Islet precursor cell (in vitro differentiated cells): Measurements from ENCODE around the gene SLC11A1.

ENCODE experiments used
- DNase-seq: peaks from one replicate; pipeline ENCODE4 v3.0.0-alpha.2; 2018

The SLC11A1 gene, protein sequence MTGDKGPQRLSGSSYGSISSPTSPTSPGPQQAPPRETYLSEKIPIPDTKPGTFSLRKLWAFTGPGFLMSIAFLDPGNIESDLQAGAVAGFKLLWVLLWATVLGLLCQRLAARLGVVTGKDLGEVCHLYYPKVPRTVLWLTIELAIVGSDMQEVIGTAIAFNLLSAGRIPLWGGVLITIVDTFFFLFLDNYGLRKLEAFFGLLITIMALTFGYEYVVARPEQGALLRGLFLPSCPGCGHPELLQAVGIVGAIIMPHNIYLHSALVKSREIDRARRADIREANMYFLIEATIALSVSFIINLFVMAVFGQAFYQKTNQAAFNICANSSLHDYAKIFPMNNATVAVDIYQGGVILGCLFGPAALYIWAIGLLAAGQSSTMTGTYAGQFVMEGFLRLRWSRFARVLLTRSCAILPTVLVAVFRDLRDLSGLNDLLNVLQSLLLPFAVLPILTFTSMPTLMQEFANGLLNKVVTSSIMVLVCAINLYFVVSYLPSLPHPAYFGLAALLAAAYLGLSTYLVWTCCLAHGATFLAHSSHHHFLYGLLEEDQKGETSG

DNA sequence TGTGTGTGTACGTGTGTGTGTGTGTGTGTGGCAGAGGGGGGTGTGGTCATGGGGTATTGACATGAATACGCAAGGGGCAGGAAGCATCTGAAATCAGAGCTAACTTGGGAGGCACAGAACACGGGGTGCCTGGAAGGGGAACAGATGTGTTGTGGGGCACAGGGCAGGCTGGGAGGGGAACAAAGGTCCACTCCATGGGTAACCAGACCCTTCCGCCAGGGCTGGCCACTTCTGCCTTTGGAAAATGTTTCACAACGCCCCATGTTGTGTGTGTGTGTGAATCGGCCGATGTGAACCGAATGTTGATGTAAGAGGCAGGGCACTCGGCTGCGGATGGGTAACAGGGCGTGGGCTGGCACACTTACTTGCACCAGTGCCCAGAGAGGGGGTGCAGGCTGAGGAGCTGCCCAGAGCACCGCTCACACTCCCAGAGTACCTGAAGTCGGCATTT is at the start of gene SLC11A1:
Gene SLC11A1 (plus strand): TSS at position 358 of the 451 bp plus-strand sequence. CDS start 96 bp downstream, outside the sequence.
- DNase-seq, result no peak

DNA sequence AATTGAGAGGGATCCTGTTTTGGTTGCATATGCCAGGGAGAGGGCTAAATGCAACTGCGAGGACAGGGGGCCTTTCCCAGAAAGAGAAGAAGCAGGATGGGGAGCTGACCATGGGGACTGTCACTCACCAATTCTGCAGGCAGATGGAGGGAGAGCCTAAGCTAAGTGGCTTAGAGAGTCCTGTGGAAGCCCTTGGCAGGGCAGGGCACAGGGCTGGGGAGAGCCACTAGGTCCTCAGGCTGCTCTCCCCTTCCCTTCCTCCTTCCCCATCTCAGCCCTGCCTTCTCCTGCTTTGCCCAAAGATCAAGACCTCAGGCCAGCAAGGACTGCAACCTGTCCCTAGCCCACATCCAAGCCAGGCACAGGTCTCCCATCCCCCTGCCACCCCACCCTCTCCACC is 49.8 kb upstream of the SLC11A1 start:
- DNase-seq, result no peak

DNA sequence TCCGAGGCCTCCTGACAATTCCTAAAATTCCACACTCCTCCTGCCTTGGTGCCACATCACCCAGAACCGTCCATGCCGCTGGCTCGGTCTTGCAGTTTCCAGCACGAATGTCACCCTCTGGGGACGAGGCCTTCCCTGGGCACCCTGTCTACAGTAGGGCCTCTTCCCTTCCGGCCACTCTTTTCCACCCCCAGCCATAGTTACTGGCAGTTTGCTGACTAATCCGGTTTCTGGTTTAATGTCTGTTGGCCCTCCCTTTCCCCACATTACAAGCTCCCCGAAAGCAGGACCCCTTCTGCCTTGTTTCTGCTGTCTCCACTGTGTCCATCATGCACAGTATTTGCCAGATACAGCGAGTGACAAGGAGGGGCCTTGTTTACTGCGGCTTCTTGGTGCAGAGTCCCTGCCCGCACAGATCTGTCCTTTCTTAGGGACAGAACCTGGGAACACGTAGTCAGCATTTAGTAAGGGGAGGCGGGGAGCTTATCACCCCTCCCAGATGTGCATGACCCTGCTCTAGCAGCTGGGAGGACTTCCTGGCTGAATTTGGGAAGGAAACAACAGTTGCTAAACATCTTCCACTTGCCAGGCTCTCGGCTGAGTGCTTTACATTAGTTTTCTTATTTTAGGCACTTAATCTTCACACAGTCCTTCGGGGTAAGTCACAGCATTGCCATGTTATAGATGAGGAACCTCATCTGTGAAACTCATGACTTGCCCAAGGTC is 49.0 kb upstream of the SLC11A1 start:
- no peak for DNase-seq

DNA sequence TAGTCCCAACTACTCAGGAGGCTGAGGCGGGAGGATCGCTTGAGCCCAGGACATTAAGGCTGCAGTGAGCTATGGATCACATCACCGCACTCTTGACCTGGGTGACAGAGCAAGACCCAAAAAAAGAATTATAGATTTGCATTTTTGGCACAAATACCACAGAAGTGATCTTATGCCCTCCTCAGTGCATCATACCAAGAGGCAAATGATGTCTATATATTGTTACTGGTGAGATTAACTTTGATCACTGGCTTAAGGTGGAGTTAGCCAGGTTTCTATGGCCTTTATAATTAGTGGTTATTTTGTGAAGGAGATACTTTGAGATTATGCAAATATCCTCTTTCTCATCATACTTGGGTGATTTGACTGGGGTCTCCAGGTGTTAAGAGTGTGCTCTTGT is 47.5 kb upstream of the SLC11A1 start:
- no peak for DNase-seq

GRCh38 chr2:218340656-218341055 is 41.4 kb upstream of the SLC11A1 start:
- DNase-seq, result no peak

GRCh38 chr2:218341381-218341780 is 40.7 kb upstream of the SLC11A1 start:
- no peak for DNase-seq

GRCh38 chr2:218342837-218343236 is 39.2 kb upstream of the SLC11A1 start:
- DNase-seq, result no peak

DNA sequence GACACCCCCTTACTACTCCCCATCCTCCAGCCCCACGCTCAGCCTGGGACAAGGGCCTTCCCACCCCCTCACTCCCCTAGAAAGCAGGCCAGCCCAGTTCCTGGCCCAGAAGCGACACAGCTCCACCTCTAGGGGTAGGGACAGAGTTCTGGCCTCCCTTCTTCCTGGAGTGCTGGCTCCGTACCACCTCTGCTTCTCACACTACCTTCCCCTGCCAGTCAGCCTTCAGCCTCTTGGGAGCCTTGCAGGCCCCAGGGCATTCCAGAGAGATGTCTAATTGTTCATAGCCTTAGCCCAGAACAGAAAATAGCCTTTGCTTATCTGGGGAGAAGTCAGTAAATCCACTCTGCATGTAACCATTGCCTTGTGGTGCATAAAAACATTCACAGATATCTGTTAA is 38.5 kb upstream of the SLC11A1 start:
- DNase-seq, result no peak

DNA sequence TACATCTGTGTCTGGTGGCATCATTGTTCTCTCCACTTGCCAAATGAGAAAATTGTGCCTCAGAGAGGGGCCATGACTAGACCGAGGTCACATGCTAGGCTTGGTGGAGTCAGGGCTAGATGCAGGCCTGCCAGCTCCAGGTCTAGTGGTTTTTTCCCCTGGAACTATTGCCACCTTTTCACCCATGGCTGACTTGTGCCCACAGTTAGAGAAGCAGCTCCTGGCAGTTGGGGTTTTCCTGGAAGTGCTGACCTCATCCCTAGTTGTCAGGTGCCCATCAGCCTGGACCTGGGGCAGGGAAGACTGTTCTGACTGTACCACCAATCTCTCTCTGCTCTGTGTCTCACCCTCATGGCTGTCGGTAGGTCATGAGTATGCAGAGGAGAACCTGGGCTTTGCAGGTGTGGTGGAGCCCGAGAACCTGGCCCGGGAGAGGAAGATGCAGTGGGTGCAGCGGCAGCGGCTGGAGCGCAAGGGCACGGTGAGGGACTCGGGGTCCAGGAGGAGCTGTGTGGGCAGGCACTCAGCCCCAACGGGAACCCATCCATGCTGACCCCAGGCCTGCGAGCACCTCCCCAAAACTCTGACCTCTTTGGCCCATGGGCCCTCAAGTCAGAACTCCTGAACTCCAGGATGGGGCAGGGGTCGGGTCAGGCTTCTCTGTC is 37.9 kb upstream of the SLC11A1 start:
- no peak for DNase-seq

DNA sequence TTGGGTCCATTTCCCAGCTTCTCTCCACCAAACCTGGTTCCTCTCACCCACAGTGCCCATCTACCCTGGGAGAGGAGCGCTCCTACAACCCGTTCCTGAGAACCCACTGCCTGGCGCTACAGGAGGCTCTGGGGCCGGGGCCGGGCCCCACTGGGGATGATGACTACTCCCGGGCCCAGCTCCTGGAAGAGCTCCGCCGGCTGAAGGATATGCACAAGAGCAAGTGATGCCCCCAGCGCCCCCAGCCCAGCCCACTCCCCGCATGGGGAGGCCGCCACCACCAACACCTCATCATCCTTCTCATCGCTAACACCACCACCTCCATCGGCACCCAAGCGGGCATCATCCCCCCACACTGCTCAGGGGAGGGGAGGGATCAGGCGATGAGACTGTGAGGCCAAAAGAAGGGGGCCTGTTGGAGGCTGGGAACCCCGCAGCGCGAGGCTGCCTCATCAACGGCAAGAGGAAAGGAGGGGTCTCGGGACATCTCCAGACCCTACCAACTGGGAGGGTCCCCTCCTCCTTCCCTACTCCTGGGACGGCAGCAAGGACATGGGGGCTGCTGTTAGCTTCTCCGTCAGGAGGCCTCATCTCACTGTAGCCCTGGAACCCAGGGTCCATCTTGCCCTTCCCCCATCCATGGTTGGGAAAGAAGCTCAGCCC is 37.2 kb upstream of the SLC11A1 start:
- no peak for DNase-seq

DNA sequence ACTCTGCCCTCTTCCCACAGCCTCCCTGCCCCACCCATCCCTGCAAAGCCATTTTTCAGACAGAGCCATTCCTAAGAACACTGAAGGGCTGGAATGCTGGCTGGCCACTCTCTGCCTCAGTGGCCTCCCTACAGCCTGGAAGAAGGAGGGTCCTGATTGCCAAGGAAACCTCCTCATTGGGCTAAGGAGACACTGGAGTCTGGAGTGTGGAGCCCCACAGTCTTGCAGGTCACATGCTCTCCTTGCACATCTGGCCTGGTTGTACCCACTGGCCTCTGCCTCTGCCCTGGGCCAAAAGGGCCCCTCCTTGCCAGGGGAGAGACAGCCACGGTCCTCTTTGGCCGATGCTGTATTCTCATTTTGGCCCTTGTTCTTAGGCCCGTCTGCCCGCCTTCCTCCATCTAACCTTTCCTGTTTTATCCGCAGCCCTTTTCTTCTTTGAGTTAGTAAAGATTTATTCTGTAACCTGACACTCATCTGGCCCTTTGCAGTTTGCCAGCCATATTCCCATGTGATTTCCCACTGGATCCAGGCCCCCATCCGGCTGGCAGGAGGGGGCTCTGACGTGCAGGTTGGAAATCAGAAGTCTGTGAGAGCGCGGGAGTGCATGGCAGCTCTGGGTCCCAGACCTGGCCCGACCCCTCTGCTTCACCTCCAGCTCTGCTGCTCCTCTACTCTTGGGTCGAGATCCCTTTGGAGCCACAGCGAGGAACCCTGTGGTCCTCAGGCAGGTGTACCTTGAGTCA is 36.4 kb upstream of the SLC11A1 start:
- DNase-seq, result no peak

DNA sequence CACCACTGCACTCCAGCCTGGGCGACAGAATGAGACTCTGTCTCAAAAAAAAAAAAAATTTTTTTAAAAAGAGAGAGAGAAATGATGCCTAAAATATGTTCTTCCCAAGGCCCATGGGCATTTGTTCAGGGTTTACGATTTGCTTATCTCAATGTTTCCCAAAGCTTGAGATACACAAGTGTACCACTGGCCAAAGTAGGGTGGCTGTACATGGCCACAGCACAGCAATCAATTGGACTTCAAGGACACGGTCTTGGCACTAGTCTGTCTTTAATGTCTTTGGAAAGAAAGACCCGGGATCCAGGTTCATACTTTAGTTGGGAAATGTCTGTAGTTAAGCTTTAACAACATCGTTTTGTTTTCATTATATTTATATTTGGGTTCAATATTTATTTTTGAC is 34.9 kb upstream of the SLC11A1 start:
- no peak for DNase-seq

DNA sequence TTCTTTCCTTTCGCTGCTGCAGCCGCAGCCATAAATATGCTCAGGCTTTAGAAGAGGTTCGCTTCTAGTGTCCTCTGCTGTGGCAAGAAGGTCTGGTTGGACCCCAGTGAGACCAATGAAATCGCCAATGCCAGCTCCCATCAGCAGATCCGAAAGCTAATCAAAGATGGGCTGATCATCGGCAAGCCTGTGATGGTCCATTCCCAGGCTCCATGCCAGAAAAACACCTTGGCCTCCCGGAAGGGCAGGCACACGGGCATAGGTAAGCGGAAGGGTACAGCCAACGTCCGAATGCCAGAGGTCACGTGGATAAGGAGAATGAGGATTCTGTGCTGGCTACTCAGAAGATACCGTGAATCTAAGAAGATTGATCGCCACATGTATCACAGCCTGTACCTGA is 28.0 kb upstream of the SLC11A1 start:
- no peak for DNase-seq

DNA sequence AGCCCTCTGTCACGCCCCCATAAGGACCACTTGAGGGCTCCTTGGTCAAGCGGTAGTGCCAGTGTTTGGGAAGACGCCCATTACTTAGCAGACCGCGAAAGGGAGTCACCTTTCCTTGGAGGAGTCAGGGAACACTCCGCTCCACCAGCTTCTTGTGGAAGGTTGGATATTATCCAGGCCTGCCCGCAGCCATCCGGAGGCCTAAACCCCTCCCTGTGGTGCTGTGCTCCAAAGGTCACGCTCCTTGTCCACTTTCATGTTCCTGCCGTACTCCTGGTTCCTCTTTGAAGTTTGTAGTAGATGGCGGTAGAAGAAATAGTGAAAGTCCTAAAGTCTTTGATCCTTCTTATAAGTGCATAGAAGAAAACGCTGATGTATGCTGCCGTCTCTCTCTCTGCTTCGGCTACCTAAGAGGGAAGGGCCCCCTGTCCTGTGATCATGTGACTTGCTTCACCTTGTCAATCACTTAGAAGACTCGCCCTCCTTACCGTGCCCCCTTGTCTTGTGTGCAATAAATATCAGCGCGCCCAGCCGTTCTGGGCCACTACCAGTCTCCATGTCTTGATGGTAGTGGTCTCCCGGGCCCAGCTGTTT is 27.1 kb upstream of the SLC11A1 start:
- no peak for DNase-seq

DNA sequence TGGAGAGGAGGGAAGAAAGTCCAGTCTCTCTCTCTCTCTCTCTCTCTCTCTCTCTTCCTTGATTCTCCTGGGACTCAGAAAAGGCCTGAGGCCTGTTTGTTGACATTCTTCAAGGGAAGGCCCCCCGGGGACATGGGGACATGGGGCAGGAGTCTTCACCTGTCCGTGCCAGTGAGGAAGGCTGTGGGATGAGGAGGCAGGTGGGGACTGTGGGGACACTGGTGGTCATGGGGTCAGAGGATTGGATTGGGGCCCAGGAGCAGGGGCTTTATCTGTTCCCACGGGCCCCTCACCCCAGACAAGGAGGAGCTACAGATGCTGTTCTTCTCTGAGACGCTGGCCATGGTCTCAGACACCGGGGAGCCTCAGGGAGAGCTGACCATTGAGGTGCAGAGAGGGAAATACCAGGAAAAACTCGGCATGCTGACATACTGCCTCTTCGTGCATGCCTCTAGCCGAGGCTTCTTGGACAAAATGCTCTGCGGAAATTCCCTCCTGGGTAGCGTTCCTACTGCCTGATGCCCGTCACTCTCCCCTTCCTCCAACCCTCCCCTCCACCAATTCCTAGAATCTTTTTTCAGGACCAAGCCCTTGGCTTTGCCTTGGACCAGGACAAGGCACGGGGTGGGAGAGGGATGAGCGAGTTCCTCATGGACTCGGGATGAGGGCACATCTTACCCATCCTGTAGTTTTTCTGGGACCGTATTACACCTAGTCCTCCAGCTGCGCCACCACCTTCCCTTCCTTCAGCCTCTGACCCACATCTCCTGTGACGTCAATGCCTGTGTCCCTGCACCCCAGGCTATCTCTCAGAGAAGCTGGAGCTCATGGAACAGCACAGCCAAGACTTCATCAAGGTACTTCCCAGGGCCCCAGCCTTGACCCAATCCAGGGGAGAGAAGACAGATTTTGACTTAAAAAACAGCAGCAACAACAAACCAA is 24.6 kb upstream of the SLC11A1 start:
- no peak for DNase-seq

DNA sequence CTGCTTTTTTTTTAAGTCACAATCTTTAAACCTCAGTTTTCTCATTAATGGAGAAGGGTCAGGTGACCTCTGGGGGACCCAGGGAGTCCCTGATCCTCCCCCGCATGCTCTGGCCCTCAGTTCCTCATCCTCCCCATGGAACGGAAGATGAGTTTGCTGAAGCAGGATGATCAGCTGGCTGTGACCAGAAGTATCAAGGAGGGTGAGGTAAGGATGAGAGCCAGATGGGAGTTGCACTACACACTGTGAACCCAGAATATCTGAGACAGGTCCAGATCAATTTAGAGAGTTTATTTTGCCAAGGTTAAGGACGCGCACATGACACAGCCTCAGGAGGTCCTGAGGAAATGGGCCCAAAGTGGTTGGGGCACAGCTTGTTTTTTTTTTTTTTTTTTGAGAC is 21.6 kb upstream of the SLC11A1 start:
- DNase-seq, result no peak

DNA sequence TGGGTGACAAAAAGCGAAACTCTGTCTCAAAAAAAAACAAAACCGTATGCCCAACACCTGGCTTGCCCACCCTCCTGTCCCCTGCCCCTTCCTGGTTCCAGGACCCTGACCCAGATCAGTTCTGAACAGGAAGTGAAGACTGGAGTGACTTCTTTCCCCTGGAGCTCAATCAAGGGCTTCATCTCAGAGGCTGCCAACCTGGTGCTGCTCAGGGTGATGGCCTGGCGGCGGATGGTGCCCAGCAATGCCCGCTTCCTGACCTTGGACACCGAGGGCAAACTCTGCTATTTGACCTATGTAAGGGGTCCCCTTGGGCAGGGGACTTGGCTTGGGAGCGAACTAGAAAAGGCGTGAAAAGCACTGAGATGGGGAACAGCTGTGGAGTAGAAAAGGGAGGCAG is 19.5 kb upstream of the SLC11A1 start:
- no peak for DNase-seq

DNA sequence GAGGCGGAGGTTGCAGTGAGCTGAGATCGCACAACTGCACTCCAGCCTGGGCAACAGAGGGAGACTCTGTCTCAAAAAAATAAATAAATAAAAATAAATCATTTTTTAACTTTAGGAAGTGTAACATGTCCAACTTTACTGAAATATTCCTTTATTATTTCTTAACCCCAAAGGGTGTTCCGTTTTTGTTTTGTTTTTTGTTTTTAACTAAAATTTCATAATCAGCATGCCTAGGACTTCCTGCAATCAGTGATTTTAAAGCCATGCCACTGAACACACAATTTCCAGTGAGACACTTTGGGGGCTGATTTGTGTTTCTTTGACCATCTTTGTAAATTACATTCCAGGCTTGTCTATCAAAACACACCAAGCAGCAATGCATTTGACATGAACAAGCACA is 18.3 kb upstream of the SLC11A1 start:
- no peak for DNase-seq

DNA sequence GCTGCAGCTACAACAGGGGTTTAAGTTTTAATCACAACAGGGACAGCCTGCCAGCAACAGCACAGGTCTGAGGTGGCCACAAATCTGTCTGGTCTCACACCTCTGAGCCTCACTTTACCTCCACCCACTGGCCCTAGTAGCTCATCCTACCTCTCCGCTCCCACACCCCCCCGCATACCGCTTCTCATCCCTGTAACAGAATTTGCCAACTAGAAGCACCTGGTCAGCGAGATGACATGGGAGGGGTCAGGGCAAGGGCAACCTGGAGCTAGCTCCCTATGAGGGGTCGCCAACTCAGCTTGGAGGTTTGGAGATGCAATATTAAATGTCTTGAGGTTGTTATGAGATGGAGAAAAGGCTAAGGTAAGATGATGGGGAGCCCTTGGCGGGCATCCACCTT is 17.9 kb upstream of the SLC11A1 start:
- no peak for DNase-seq

GRCh38 chr2:218366621-218367414 is 15.3 kb upstream of the SLC11A1 start:
- no peak for DNase-seq
